HCT116 (cell line): ENCODE data around the gene CKLF. TPM values are rescaled to one million over a fixed set of nuclear protein-coding genes. Genes with fewer than 3 reads are reported as not detected.

Experiments used
- ATAC-seq: fragments of 200-7000 bp; cut with Tn5 transposase; 2 replicates; pipeline ENCODE4 v1.9.1; 2020; ENCODE audit warnings: mild to moderate bottlenecking, moderate library complexity
- BruUV-seq: library from RNA; stranded (reverse); fragments of 400-500 nt; replicated peaks from 2 replicates; lab custom pipeline; 2021; lab: Mats Ljungman, UMichigan
- CTCF ChIA-PET: fragments of 300-600 bp; sonication (Branson Sonifier 250); formaldehyde crosslinking; loops from one replicate; lab custom pipeline; 2021; ENCODE audit warnings: antibody characterized with exemption; lab: Charles Lee
- POLR2A ChIA-PET: fragments of 300-600, 350-600 bp; sonication (Branson Sonifier 250); formaldehyde crosslinking; loops from one replicate; lab custom pipeline; 2021; ENCODE audit warnings: antibody characterized with exemption; lab: Charles Lee
- RAD21 ChIA-PET, 2 experiments: fragments of 300-600 bp; sonication (Branson Sonifier 250); formaldehyde crosslinking; loops; one replicate each; lab custom pipeline; 2023; ENCODE audit warnings: low total read pairs in 2 of 2; ENCODE audit not compliant: uncharacterized antibody in 2 of 2, unreplicated experiment in 2 of 2, low non-redundant PET in 1 of 2; lab: Charles Lee
- DNase-seq: peaks from one replicate; pipeline ENCODE4 v3.0.0-alpha.2; 2010; ENCODE audit warnings: low read depth, low spot score
- H2AFZ ChIP-seq: fragments of 200-600 bp; shearing (Covaris generic), sonication (generic); 2 replicates; pipeline ENCODE4 v1.6.1; 2017; ENCODE audit warnings: low read depth, mixed run types, mixed read lengths, antibody characterized with exemption, low read length; ENCODE audit not compliant: poor library complexity, severe bottlenecking
- H3K27ac ChIP-seq: 2 replicates; pipeline ENCODE4 v1.5.1; 2012; ENCODE audit warnings: low read depth, low read length
- H3K27me3 ChIP-seq: fragments of 200-600 bp; sonication (generic); 2 replicates; pipeline ENCODE4 v1.6.1; 2016; ENCODE audit warnings: mixed run types, low read length, mixed read lengths; ENCODE audit not compliant: insufficient read depth
- H3K36me3 ChIP-seq, 2 experiments: fragments of 200-500 bp in 1 of 2; fragments of 200-600 bp in 1 of 2; sonication (Bioruptor generic) in 1 of 2; sonication (generic) in 1 of 2; 2 replicates each; pipeline versions ENCODE4 v1.5.1 to v1.6.1; 2014 to 2016; ENCODE audit warnings: low read length in 2 of 2, inconsistent platforms in 1 of 2, mixed read lengths in 1 of 2, mixed run types in 1 of 2; ENCODE audit not compliant: insufficient read depth in 2 of 2, control insufficient read depth in 1 of 2
- H3K4me1 ChIP-seq, 2 experiments: fragments of 200-600 bp in 1 of 2; sonication (generic) in 1 of 2; 2 replicates each; pipeline versions ENCODE4 v1.5.1 to v1.6.1; 2012 to 2017; ENCODE audit warnings: low read length in 2 of 2, inconsistent platforms in 1 of 2, mild to moderate bottlenecking in 1 of 2, mixed read lengths in 1 of 2, mixed run types in 1 of 2, moderate library complexity in 1 of 2; ENCODE audit not compliant: insufficient read depth in 2 of 2, control insufficient read depth in 1 of 2
- H3K4me2 ChIP-seq: fragments of 200-600 bp; sonication (generic); 2 replicates; pipeline ENCODE4 v1.6.1; 2017; ENCODE audit warnings: mixed run types, low read length, mixed read lengths
- H3K4me3 ChIP-seq, 2 experiments: fragments of 200-600 bp in 1 of 2; sonication (generic) in 1 of 2; replicated peaks in 1 of 2; 2 replicates each; pipeline ENCODE4 v1.5.1; 2011 to 2016; ENCODE audit warnings: low read length in 2 of 2, control low read depth in 1 of 2, low read depth in 1 of 2, mild to moderate bottlenecking in 1 of 2, mixed read lengths in 1 of 2, mixed run types in 1 of 2
- H3K79me2 ChIP-seq: fragments of 200-600 bp; sonication (generic); 2 replicates; pipeline ENCODE4 v1.6.1; 2017; ENCODE audit warnings: mild to moderate bottlenecking, mixed run types, low read length, moderate library complexity, mixed read lengths; ENCODE audit not compliant: insufficient read depth
- H3K9ac ChIP-seq: fragments of 200-600 bp; sonication (generic); 2 replicates; pipeline ENCODE4 v1.6.1; 2016; ENCODE audit warnings: low read length, mixed read lengths
- H3K9me2 ChIP-seq: fragments of 200-600 bp; sonication (generic), shearing (Covaris generic); 2 replicates; pipeline ENCODE4 v1.6.1; 2017; ENCODE audit warnings: mixed run types, mild to moderate bottlenecking, moderate library complexity; ENCODE audit not compliant: insufficient read depth
- H3K9me3 ChIP-seq, 2 experiments: fragments of 200-500 bp in 1 of 2; fragments of 200-600 bp in 1 of 2; sonication (Bioruptor generic) in 1 of 2; sonication (generic) in 1 of 2; 2 replicates each; pipeline ENCODE4 v1.6.1; 2014 to 2017; ENCODE audit warnings: low read length in 2 of 2, mixed read lengths in 2 of 2, inconsistent platforms in 1 of 2, low read depth in 1 of 2, mild to moderate bottlenecking in 1 of 2, mixed run types in 1 of 2, moderate library complexity in 1 of 2; ENCODE audit not compliant: control insufficient read depth in 1 of 2, insufficient read depth in 1 of 2
- H4K20me1 ChIP-seq: fragments of 200-600 bp; sonication (generic), shearing (Covaris generic); 2 replicates; pipeline ENCODE4 v1.6.1; 2017; ENCODE audit warnings: mixed run types, mild to moderate bottlenecking, moderate library complexity; ENCODE audit not compliant: insufficient read depth
- ATF3 ChIP-seq: IDR thresholded peaks from 2 replicates; pipeline ENCODE4 v1.6.1; 2012
- CBX3 ChIP-seq: IDR thresholded peaks from 2 replicates; pipeline ENCODE4 v1.6.1; 2012; ENCODE audit warnings: low read depth
- CEBPB ChIP-seq: IDR thresholded peaks from 2 replicates; pipeline ENCODE4 v1.6.1; 2012; ENCODE audit warnings: low read depth
- ELF1 ChIP-seq: IDR thresholded peaks from 2 replicates; pipeline ENCODE4 v1.6.1; 2012; ENCODE audit warnings: low read depth, borderline replicate concordance
- FOSL1 ChIP-seq: IDR thresholded peaks from 2 replicates; pipeline ENCODE4 v1.6.1; 2012; ENCODE audit warnings: low read depth
- JUND ChIP-seq: IDR thresholded peaks from 2 replicates; pipeline ENCODE4 v1.6.1; 2012
- MAX ChIP-seq: IDR thresholded peaks from 2 replicates; pipeline ENCODE4 v1.6.1; 2012
- POLR2AphosphoS5 ChIP-seq: IDR thresholded peaks from 2 replicates; pipeline ENCODE4 v1.6.1; 2011; ENCODE audit warnings: mild to moderate bottlenecking, low read depth, low read length, moderate library complexity
- REST ChIP-seq: IDR thresholded peaks from 2 replicates; pipeline ENCODE4 v1.6.1; 2012; ENCODE audit warnings: low read depth
- SIN3A ChIP-seq: IDR thresholded peaks from 2 replicates; pipeline ENCODE4 v1.6.1; 2012; ENCODE audit warnings: low read depth
- SP1 ChIP-seq: IDR thresholded peaks from 2 replicates; pipeline ENCODE4 v1.6.1; 2012; ENCODE audit warnings: low read depth
- SRF ChIP-seq: IDR thresholded peaks from 2 replicates; pipeline ENCODE4 v1.6.1; 2012; ENCODE audit warnings: low read depth
- TCF7L2 ChIP-seq: IDR thresholded peaks from 2 replicates; pipeline ENCODE4 v1.7.0; 2011; ENCODE audit warnings: borderline replicate concordance, inconsistent platforms; ENCODE audit not compliant: insufficient read depth, insufficient read length; ENCODE audit errors: extremely low read depth
- YY1 ChIP-seq: IDR thresholded peaks from 2 replicates; pipeline ENCODE4 v1.6.1; 2011; ENCODE audit warnings: low read length, low read depth, moderate library complexity, mild to moderate bottlenecking; ENCODE audit not compliant: insufficient replicate concordance; ENCODE audit errors: extremely low read depth
- ZBTB33 ChIP-seq: IDR thresholded peaks from 2 replicates; pipeline ENCODE4 v1.6.1; 2011; ENCODE audit warnings: mild to moderate bottlenecking, low read length, moderate library complexity; ENCODE audit not compliant: insufficient replicate concordance; ENCODE audit errors: extremely low read depth
- ZFX ChIP-seq: fragments of 450-650 bp; IDR thresholded peaks from 2 replicates; pipeline ENCODE4 v1.6.1; 2017
- ZNF274 ChIP-seq: fragments of 200-500 bp; sonication (Bioruptor generic); IDR thresholded peaks from 2 replicates; pipeline ENCODE4 v1.6.1; 2014; ENCODE audit warnings: mild to moderate bottlenecking, low read depth, low read length, inconsistent platforms
- intact Hi-C: fragments of 100-400 bp; cut with micrococcal nuclease; formaldehyde crosslinking; loops from 2 replicates; pipeline ENCODE4 v1.10.0; 2022
- total RNA-seq: library from RNA; stranded (reverse); gene quantifications from one replicate; pipeline ENCODE4 v1.2.1, GENCODE V29; 2021; ENCODE audit not compliant: unreplicated experiment

Gene CKLF
- total RNA-seq, 1 experiment from 2014 or later, result 38.6 TPM

- ATAC-seq, result no peak
- H3K4me1 ChIP-seq, result peaks cover 23 to 39% of the 10 kb centered on the region in 2 experiments
- no TSS peak for BruUV-seq
- H3K36me3 ChIP-seq, result peaks cover 2 to 8% of the 10 kb centered on the region in 2 experiments; a peak in 1 of 4 replicates
- H3K4me3 ChIP-seq, result no peak overlapping the region
- no peaks in the 10 kb centered on the region for H3K9me2 ChIP-seq
- peaks cover 26% of the 10 kb centered on the region; the same call in 1 of the 2 replicates for H3K79me2 ChIP-seq
- H3K4me2 ChIP-seq, result no peak overlapping the region
- H3K9me3 ChIP-seq, result no peaks in the 10 kb centered on the region
- no peaks in the 10 kb centered on the region for H4K20me1 ChIP-seq
- H3K9ac ChIP-seq, result no peak overlapping the region
- TF ChIP-seq POLR2AphosphoS5 (no peak), CBX3 (no peak), ZFX (no peak), FOSL1 (no peak), REST (no peak), CEBPB (no peak), SIN3A (no peak), YY1 (no peak), JUND (no peak), ATF3 (no peak), ELF1 (no peak), TCF7L2 (no peak), ZBTB33 (no peak), ZNF274 (no peak), SP1 (no peak), SRF (no peak), MAX (no peak)
- CTCF ChIA-PET, result no interaction called here
- no peaks in the 10 kb centered on the region for H3K27me3 ChIP-seq
- RAD21 ChIA-PET, result no interaction called here
- no peak for DNase-seq
- POLR2A ChIA-PET, result no interaction called here
- intact Hi-C loops, result no loop called here
- no peak overlapping the region for H3K27ac ChIP-seq
- no peak overlapping the region for H2AFZ ChIP-seq
Measured at GRCh38 chr16:66554021-66554420, 1.6 kb downstream of the CKLF start.
